Loucy (cell line): ENCODE data around the gene ARVCF.

Experiments
- H2AFZ ChIP-seq: fragments of 200-600 bp; sonication (generic); 2 replicates; pipeline ENCODE4 v1.6.0; 2016; ENCODE audit warnings: antibody characterized with exemption, mild to moderate bottlenecking, low read length, moderate library complexity
- H3F3A ChIP-seq: fragments of 200-600 bp; 2 replicates; pipeline ENCODE4 v1.6.0; 2016; ENCODE audit warnings: antibody characterized with exemption, low read depth, mild to moderate bottlenecking
- H3K27me3 ChIP-seq: fragments of 200-600 bp; sonication (generic); 2 replicates; pipeline ENCODE4 v1.6.1; 2014; ENCODE audit warnings: low read length, mild to moderate bottlenecking; ENCODE audit not compliant: insufficient read depth, poor library complexity, severe bottlenecking
- H3K36me3 ChIP-seq: fragments of 200-600 bp; sonication (generic); 2 replicates; pipeline ENCODE4 v1.6.1; 2016; ENCODE audit warnings: low read length; ENCODE audit not compliant: insufficient read depth
- H3K4me1 ChIP-seq: fragments of 200-600 bp; sonication (generic); 2 replicates; pipeline ENCODE4 v1.5.1; 2014; ENCODE audit warnings: low read length, mild to moderate bottlenecking; ENCODE audit not compliant: insufficient read depth, poor library complexity, severe bottlenecking
- H3K4me2 ChIP-seq: fragments of 200-600 bp; sonication (generic); 2 replicates; pipeline ENCODE4 v1.6.0; 2014; ENCODE audit warnings: antibody characterized with exemption, low read length, low read depth, mild to moderate bottlenecking; ENCODE audit not compliant: poor library complexity, severe bottlenecking
- H3K4me3 ChIP-seq: fragments of 200-600 bp; sonication (generic); 2 replicates; pipeline ENCODE4 v1.5.1; 2014; ENCODE audit warnings: low read length, mild to moderate bottlenecking, mixed read lengths; ENCODE audit not compliant: poor library complexity, severe bottlenecking
- H3K79me2 ChIP-seq: fragments of 200-600 bp; sonication (generic); 2 replicates; pipeline ENCODE4 v1.6.1; 2014; ENCODE audit warnings: low read length; ENCODE audit not compliant: insufficient read depth
- H3K9ac ChIP-seq: fragments of 200-600 bp; sonication (generic); 2 replicates; pipeline ENCODE4 v1.6.0; 2014; ENCODE audit warnings: mild to moderate bottlenecking, low read depth, low read length, moderate library complexity; ENCODE audit not compliant: poor library complexity, severe bottlenecking
- H3K9me2 ChIP-seq: fragments of 200-600 bp; sonication (generic); replicated peaks from 2 replicates; pipeline ENCODE4 v1.6.1; 2016; ENCODE audit warnings: low read depth, low read length, mixed read lengths
- H3K9me3 ChIP-seq: fragments of 200-600 bp; sonication (generic); 2 replicates; pipeline ENCODE4 v1.6.1; 2014; ENCODE audit warnings: mild to moderate bottlenecking, antibody characterized with exemption, low read length, low read depth; ENCODE audit not compliant: insufficient read depth
- H4K20me1 ChIP-seq: fragments of 200-600 bp; sonication (generic); 2 replicates; pipeline ENCODE4 v1.6.0; 2014; ENCODE audit warnings: antibody characterized with exemption, low read length, mild to moderate bottlenecking; ENCODE audit not compliant: insufficient read depth, poor library complexity, severe bottlenecking
- CTCF ChIP-seq: fragments of 200-600 bp; sonication (generic); conservative IDR thresholded peaks from 2 replicates; pipeline ENCODE4 v1.5.1; 2014; ENCODE audit warnings: mild to moderate bottlenecking, antibody characterized with exemption, low read length
- EZH2phosphoT487 ChIP-seq: fragments of 200-600 bp; IDR thresholded peaks from 2 replicates; pipeline ENCODE4 v1.6.1; 2018; ENCODE audit warnings: antibody characterized with exemption, mild to moderate bottlenecking, moderate library complexity, borderline replicate concordance

ARVCF gene

GRCh38 chr22:20038574-20038973 lies 22.0 kb upstream of the ARVCF start:
- Histone ChIP-seq H2AFZ (no peak overlapping the region), H3K9me3 (no peaks in the 10 kb centered on the region), H3K9ac (no peak overlapping the region), H3K36me3 (no peaks in the 10 kb centered on the region; the same call in 1 of the 2 replicates), H3K4me1 (no peaks in the 10 kb centered on the region), H4K20me1 (no peaks in the 10 kb centered on the region), H3K9me2 (no peaks in the 10 kb centered on the region), H3K4me2 (no peak overlapping the region), H3F3A (no peaks in the 10 kb centered on the region), H3K79me2 (no peaks in the 10 kb centered on the region), H3K27me3 (no peaks in the 10 kb centered on the region), H3K4me3 (no peak overlapping the region)
- no peak for TF ChIP-seq CTCF
- no peak for TF ChIP-seq EZH2phosphoT487

GRCh38 chr22:20037419-20037818 lies 20.8 kb upstream of the ARVCF start:
- H3K9me2 ChIP-seq: no peaks in the 10 kb centered on the region
- H3K4me1 ChIP-seq: peaks cover 3% of the 10 kb centered on the region
- TF ChIP-seq CTCF: no peak
- no peak for TF ChIP-seq EZH2phosphoT487
- H3K4me2 ChIP-seq: no peak overlapping the region
- H3K9ac ChIP-seq: no peak overlapping the region
- no peak overlapping the region for H2AFZ ChIP-seq
- no peaks in the 10 kb centered on the region for H3K27me3 ChIP-seq
- no peaks in the 10 kb centered on the region for H3K79me2 ChIP-seq
- no peaks in the 10 kb centered on the region for H3F3A ChIP-seq
- no peaks in the 10 kb centered on the region for H3K36me3 ChIP-seq
- H3K4me3 ChIP-seq: no peak overlapping the region
- no peaks in the 10 kb centered on the region for H3K9me3 ChIP-seq
- H4K20me1 ChIP-seq: no peaks in the 10 kb centered on the region

DNA sequence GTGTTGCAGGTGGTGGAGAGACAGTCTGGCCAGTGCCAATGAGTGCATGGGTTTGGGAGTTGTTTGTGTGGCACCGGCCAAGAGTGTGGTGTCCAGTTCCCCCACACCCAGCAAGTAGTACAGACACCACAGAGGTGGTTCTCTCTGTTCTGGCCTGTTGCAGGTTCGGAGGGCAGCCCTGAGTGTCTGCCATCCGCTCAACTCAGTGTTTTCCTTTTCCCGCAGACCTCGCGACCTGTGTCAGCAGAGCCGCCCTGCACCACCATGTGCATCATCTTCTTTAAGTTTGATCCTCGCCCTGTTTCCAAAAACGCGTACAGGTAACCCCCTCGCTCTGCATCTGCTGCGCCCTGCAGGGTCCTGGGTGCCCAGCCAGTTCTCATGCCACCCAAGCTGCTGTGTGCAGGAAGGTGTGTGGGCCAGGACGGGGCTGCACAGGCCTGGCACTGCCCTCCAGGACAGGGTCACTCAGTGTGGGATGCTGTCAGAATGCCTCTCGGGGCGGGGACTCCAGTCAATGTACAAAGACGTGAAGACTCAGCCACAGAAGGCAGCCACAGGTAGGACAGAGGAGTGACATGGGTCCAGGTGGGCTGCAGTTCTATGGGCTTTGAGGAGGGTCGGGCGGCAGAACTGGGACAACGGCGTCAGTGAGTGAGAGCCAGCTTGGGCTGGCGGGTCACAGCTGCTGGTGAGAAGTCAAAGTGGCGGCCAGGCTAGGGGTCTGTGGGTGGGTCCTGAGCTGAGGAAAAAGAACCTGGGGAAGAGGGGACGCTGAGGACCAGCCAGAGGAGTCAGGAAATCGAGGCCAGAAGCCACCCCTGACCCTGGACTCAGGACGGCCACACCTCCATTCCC lies 20.1 kb upstream of the ARVCF start:
- TF ChIP-seq CTCF (no peak), EZH2phosphoT487 (no peak)
- H3K9ac ChIP-seq: no peak overlapping the region
- no peak overlapping the region for H3K4me3 ChIP-seq
- H3K9me2 ChIP-seq: no peaks in the 10 kb centered on the region
- no peaks in the 10 kb centered on the region for H3K36me3 ChIP-seq
- H3K27me3 ChIP-seq: no peaks in the 10 kb centered on the region
- peaks cover 8% of the 10 kb centered on the region for H3K4me1 ChIP-seq
- no peaks in the 10 kb centered on the region for H3K9me3 ChIP-seq
- no peaks in the 10 kb centered on the region for H3F3A ChIP-seq
- H2AFZ ChIP-seq: no peak overlapping the region
- H4K20me1 ChIP-seq: no peaks in the 10 kb centered on the region
- H3K4me2 ChIP-seq: no peak overlapping the region
- H3K79me2 ChIP-seq: no peaks in the 10 kb centered on the region
